Sigmoid colon (tissue), 3 donors: ENCODE results near the gene NOL4L.

ENCODE experiments used
- CTCF ChIP-seq, 4 experiments: fragments of 450-650 bp in 3 of 4; fragments of 200-600 bp in 1 of 4; IDR thresholded peaks; one replicate each; pipeline ENCODE4 v1.5.1; 2016 to 2019; ENCODE audit warnings: antibody characterized with exemption in 4 of 4, mild to moderate bottlenecking in 3 of 4, moderate library complexity in 2 of 4
- POLR2A ChIP-seq, 2 donors: fragments of 450-650 bp; IDR thresholded peaks; one replicate each; pipeline ENCODE4 v1.6.1; 2016; ENCODE audit warnings: antibody characterized with exemption in 2 of 2, mild to moderate bottlenecking in 2 of 2, moderate library complexity in 2 of 2

GRCh38 chr20:32581839-32582658, 3.1 kb downstream of the NOL4L start:
- TF ChIP-seq POLR2A (IDR thresholded peaks at IDR 0.05) (no peak), CTCF (IDR thresholded peaks at IDR 0.05) (no peak)
